Measurements from ENCODE around the gene CLIP1.

- TF ChIP-seq, protein P1, sequence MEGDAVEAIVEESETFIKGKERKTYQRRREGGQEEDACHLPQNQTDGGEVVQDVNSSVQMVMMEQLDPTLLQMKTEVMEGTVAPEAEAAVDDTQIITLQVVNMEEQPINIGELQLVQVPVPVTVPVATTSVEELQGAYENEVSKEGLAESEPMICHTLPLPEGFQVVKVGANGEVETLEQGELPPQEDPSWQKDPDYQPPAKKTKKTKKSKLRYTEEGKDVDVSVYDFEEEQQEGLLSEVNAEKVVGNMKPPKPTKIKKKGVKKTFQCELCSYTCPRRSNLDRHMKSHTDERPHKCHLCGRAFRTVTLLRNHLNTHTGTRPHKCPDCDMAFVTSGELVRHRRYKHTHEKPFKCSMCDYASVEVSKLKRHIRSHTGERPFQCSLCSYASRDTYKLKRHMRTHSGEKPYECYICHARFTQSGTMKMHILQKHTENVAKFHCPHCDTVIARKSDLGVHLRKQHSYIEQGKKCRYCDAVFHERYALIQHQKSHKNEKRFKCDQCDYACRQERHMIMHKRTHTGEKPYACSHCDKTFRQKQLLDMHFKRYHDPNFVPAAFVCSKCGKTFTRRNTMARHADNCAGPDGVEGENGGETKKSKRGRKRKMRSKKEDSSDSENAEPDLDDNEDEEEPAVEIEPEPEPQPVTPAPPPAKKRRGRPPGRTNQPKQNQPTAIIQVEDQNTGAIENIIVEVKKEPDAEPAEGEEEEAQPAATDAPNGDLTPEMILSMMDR (conservative IDR thresholded peaks at IDR 0.05; ENCODE audit: low read length): no peak
- no peak for TF ChIP-seq EZH2phosphoT487 (IDR thresholded peaks at IDR 0.05; ENCODE audit: borderline replicate concordance, low read depth, low read length)
Measured at GRCh38 chr12:122238861-122239260, 183.6 kb downstream of the CLIP1 start.
